NCI-H2227 treated with DMSO at 0.1 percent for 48 hours (cell line): Measurements from ENCODE around the gene UBQLN1.
A peak's percentile ranks its signal among the peaks of the same experiment; 100 is the strongest.
"Not testable (repeated sequence)": the region's sequence is repeated elsewhere in the genome, so short reads cannot be mapped to it uniquely, and the experiment has no call there.

Source experiments
- DNase-seq: peaks from one replicate; lab custom pipeline; 2025; lab: John Stamatoyannopoulos, UW

UBQLN1 gene

DNA sequence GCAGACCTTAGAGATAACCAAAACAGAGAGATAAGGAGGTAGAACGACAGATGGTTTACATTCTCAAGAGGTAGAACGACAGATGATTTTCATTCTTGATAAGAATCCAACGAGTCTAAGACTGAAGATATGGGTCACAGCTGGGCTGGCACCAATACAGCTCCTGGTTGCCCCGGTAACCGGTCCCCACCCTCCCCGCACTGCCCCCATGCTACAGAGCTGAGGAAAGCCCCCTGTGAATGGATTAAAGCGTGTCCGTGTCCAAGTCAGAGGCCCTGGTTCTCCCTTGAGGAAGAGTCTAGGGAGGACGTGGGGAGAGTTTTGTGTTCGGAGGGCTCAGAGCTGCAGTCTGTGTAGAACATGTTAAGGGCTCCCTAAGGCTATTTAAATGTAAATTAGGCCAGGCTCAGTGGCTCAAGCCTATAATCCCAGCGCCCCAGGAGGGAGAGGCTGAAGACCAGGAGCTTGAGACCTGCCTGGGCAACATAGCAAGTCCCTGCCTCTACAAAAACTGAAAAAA is 76.8 kb downstream of the UBQLN1 start:
- peak; percentile 43 for DNase-seq

DNA sequence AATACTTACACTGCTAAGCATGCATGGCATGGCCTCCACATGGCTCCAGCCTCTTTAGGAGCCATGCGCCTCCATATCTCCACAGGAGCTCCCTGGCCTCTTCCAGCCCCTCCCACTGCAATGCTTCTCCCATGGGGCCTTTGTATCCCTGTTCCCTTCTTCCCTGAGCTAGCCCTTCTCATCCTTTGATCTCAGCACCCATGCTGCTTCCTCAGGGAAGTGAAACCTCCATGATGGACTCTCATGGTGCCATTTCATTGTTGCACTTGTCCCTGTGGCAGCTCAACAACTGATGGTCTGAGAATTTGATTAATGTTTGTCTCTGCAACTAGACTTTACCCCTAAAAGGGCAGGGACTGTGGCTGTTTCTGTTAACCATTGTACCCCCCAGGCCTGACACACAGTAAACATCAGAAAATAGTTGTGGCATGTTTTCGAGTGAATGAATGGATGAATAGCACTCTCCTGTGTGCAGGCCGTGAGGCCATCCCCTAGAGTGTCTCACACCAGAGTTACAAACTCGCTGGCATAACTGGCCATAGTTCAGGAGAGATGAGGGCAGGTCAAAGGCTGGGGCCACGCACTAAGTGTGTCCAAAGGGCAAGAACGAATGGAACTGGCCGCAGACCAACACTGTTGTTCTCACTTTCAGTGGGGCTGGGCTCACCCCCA is 78.2 kb downstream of the UBQLN1 start:
- no peak for DNase-seq

DNA sequence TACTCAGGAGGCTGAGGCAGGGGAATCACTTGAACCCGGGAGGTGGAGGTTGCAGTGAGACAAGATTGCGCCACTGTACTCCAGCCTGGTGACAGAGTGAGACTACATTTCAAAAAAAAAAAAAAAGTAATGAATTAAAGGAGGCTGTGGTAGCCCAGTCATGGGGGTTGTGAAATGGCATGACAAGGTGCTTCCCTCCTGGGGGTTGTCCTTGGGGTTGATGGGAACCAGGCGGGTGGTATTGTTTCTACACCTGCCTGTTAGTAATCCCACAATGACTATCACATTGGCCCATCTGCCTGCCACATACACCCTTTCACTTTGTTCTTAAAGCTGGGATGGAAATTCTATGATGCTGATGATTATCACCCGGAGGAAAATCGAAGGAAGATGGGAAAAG is 79.2 kb downstream of the UBQLN1 start:
- no peak for DNase-seq

DNA sequence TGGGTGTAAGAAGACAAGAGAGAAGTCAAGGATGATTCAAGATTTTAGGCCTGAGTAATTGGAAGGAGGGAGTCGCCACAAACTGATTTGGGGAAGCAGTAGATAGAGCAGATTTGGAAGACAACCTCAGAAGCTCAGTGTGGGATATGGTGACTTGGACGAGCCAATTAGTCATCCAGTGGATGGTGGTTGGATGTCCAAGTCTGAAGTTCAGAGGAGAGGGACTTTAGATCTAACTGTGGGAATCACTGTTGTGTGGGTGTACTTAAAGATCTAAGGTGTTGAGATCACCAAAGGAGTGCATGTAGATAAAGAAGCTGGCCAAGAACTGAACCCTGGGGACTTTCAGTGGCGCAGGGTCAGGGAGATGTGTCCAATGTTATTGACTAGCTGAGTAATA is 82.6 kb downstream of the UBQLN1 start:
- DNase-seq, result no peak

DNA sequence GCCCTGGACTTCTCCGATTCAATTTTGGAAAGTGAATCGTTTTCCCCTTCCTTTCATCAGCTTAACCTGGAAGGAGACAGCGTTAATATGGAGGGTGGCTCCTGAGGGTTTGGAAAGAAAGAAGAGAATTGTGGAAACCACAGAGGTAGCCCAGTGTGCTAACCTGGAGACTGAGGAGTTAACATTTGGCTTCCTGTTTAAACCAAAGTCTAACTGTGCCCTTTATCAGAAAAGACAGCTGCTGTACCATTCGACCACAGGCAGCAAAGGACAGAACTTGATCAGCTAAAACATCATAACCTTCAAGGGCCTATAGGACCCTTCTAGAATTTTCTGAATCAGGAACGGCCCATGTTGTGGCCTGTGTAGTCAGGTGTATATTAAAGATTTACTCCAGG is 84.1 kb downstream of the UBQLN1 start:
- peak; percentile 9 for DNase-seq

DNA sequence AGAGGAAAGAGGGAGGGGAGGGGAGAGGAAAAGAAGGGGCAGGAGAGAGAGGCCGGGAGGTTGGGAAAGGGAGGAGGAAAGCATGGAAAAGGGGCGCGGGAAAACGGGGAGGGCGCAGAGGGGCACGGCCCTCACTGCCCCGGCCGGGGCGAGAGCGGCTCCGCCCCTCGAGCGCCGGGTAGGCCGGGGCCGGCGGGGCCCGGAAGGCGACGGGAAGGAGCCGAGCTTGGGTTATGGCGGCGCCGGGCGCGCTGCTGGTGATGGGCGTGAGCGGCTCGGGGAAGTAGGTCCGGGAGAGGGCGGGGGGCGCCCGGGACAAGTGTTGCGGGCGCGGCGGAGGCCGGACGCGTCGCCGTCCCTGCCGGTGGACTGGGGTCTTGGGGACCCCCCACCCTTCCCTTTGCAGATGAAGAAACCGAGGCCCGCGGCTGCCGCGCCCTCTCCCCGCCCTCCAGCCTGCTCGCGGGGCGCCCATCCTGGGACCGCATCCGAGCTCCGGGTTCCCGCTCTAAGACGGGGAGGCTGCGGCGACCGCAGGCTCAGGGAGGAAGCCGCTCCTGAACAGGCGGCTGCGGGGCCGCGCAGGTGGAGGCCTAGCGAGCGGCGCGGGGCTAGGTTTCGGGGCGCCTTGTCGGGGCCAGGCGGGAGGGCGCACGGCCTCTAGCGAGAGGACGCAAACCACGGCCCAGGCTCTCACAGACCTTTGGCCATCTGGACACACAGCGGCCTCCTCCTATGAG is 84.6 kb downstream of the UBQLN1 start, which contains the start of gene IDNK:
Gene IDNK (plus strand): TSS at position 205 of the 740 bp plus-strand sequence. CDS start 29 bp downstream, at position 234.
- peak; percentile 32 for DNase-seq

DNA sequence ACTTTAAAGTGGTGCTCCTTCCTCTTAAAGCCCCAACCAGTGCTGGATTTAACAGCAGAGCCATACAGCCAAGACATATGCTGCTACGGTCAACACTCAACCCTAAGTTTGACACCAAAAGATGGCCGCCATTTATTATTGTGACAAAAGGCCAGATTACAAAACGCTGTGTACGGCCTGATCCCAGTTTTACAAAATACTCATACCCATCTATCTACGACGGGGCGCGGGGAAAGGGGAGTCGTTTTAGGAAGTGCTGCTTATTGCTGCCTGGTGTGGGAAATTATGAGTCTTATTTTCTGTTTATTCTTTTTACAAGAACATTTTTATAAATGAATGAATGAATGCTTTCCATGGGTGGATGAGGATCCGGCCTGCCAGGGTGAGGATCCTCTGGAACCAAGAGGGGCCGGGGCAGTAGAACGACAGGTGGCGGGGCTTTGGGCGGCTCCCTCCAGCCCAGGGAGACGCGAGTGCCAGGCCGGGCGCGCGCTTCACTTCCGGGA is 85.3 kb downstream of the UBQLN1 start:
- DNase-seq, result peak; percentile 32

DNA sequence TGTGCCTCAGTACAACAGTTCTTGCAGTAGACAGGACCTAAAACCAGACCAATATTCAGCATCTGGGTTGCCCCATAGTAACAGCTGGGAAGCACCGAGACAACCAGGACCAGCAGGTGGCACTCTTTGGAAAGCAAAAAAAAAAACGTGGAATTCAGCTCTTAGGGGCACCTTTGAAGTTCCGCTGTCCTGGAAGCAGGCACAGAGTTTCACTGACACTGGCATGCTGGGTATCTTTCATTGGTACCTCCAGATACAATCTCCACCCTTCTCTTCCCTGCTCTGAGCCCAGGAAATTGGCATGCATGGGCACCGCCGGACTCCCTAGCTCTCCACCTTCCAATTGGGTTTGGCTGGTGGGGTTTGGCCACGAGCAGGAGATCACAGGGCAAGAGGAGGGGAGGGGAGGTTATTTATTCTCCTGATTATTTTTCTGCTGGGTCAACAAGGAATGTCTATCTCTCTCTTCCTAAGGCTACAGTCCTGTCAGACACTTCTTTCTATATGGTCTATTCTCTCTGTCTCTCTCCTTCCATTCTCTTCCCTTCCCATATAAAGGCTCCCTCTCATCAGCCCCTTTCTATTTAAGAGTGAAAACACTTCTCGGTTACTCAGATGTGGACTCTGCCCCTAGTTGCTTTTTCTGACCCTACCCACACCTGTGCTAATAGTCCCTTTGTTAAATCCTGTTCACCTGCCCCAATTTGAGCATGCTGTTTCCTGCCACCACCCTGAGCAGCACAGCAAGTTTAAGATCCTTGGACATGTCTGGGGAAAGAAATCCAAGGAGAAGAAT is 86.7 kb downstream of the UBQLN1 start:
- peak; percentile 56 for DNase-seq

DNA sequence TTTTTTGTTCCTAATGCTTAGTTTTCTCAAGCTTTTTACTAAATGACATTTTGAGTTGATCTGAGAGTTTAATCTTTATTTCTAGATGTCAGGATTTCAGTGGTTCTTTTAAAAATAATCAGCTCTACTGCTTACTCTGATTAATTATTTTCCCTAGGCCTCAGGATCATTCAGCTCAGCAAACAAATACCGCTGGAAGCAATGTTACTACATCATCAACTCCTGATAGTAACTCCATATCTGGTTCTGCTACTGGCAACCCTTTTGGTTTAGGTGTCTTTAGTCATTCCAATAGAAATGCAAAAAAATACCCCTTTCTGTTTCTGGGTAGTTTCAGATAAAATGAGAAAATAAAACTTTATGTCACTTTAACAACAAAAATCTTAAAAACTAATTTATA is 90.5 kb downstream of the UBQLN1 start:
- no peak for DNase-seq

DNA sequence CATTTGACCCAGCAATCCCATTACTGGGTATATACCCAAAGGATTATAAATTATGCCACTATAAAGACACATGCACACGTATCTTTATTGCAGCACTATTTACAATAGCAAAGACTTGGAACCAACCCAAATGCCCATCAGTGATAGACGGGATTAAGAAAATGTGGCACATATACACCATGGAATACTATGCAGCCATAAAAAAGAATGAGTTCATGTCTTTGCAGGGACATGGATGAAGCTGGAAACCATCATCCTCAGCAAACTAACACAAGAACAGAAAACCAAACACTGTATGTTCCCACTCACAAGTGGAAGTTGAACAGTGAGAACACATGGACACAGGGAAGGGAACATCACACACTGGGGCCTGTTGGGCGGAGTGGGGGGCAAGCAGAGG is 94.5 kb downstream of the UBQLN1 start:
- DNase-seq, result not testable (repeated sequence)
